ENCODE data around the gene LIG4.
"Not testable (repeated sequence)": the region's sequence is repeated elsewhere in the genome, so short reads cannot be mapped to it uniquely, and the experiment has no call there.

LIG4 gene

GRCh38 chr13:108215436-108215835 is at the start of gene LIG4:
LIG4 (minus strand) TSS chr13:108215536; CDS start chr13:108211268, 4,268 bp downstream.
- Mint-ChIP-seq H3K9me3 (no peaks in the 10 kb centered on the region), H3K36me3 (peaks cover 10% of the 10 kb centered on the region), H3K4me1 (peaks cover 31% of the 10 kb centered on the region), H3K27ac (peak within 1 kb of the TSS; percentile 91), H3K4me3 (peak within 1 kb of the TSS; percentile 97), H3K27me3 (no peaks in the 10 kb centered on the region)
- DNase-seq (ENCODE audit: low spot score in 2 of 2): peak; percentile 87 to 89
- peak; percentile 72 for ATAC-seq (ENCODE audit: low read depth)

DNA sequence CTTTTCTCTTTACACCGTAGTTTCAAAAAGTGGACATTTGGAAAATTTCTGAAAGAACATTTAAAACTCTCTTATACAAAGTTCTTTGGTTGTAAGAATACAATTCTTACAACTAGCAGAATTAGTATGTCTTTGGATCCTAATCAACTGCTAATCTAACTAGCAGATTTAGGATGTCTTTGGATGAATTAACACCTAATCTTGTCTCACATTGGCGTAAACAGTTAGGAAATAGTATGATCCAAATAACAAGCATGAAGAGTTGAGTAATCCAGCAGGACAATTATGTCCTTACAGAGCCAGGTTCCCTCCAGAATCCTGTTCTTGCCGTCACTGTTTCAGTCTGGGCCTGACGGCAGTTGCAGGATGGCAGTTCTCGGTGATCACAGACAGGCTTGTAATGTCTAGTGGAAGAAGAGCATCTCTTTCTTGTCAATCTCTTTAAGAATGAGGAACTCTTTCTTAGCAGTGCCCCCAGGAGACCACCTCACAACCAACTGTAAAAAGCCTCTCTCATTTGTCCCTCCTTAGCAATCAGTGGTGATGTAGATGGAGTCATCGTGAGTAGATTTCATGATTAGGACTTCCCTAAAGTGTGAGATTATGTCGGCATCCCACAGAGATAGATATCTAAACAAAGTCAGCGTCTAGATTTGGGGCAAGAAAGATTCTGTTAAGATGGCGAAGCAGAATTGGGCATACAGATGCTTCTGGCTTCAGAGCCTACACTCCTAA is 48.5 kb upstream of the LIG4 start:
- Mint-ChIP-seq H3K27ac (no peak overlapping the region), H3K4me3 (no peak overlapping the region), H3K27me3 (no peaks in the 10 kb centered on the region), H3K36me3 (peaks cover 5% of the 10 kb centered on the region), H3K9me3 (no peaks in the 10 kb centered on the region), H3K4me1 (peaks cover 12% of the 10 kb centered on the region)
- no peak for ATAC-seq (ENCODE audit: low read depth)
- DNase-seq (ENCODE audit: low spot score in 2 of 2): no peak

DNA sequence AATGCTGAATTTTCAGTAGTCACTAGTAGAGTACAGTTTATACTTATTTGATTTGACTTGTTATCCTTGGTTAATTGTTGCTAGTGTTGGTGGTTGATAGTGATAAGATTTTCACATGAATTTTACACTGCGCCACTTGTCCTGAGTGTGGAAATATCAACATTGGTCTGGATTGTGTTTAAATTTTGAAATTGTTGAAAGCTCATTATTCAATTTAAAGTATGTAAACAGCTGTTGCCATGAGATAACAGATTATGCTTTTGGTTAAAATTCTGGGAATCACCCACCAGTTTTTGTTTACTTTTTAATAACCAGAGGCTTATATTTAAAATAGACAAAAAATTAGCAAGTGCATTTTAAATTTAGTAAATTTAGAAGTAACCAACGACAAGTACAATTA is 41.9 kb upstream of the LIG4 start:
- DNase-seq (ENCODE audit: low spot score in 2 of 2): no peak
- Mint-ChIP-seq H3K27ac (no peak overlapping the region), H3K27me3 (no peaks in the 10 kb centered on the region), H3K9me3 (no peaks in the 10 kb centered on the region), H3K4me1 (no peaks in the 10 kb centered on the region), H3K4me3 (no peak overlapping the region), H3K36me3 (peaks cover 8% of the 10 kb centered on the region)
- ATAC-seq (ENCODE audit: low read depth): no peak

- H3K4me3 Mint-ChIP-seq: no peak overlapping the region
- H3K9me3 Mint-ChIP-seq: peaks cover 21% of the 10 kb centered on the region
- no peaks in the 10 kb centered on the region for H3K27me3 Mint-ChIP-seq
- DNase-seq (ENCODE audit: low spot score in 2 of 2) (no peak), ATAC-seq (ENCODE audit: low read depth) (no peak)
- H3K4me1 Mint-ChIP-seq: no peaks in the 10 kb centered on the region
- peaks cover 9% of the 10 kb centered on the region for H3K36me3 Mint-ChIP-seq
- H3K27ac Mint-ChIP-seq: no peak overlapping the region
Observed at GRCh38 chr13:108249150-108249549, 33.8 kb upstream of the LIG4 start.

DNA sequence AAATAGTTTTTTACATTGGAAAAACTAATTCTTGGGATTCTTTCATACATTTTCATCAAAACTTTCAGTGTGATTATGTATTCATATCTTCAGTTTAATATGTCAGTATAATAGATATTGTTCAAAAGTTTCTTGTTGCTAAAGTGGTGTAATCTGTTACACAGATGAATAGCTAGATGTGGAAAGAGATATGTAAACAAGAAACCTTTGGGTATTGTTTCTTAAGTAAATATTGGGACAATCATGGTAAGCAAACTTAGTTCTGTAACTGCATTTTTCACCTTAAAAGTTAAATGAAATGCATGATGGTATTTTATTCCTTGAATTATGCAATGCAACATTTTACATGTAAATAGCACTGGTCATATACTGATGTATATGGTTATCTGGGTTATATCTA is 15.0 kb upstream of the LIG4 start:
- H3K27me3 Mint-ChIP-seq: no peaks in the 10 kb centered on the region
- no peaks in the 10 kb centered on the region for H3K9me3 Mint-ChIP-seq
- ATAC-seq (ENCODE audit: low read depth): no peak
- DNase-seq (ENCODE audit: low spot score in 2 of 2): no peak
- no peak overlapping the region for H3K4me3 Mint-ChIP-seq
- peaks cover 19% of the 10 kb centered on the region for H3K4me1 Mint-ChIP-seq
- H3K36me3 Mint-ChIP-seq: peaks cover 15% of the 10 kb centered on the region
- H3K27ac Mint-ChIP-seq: no peak overlapping the region

DNA sequence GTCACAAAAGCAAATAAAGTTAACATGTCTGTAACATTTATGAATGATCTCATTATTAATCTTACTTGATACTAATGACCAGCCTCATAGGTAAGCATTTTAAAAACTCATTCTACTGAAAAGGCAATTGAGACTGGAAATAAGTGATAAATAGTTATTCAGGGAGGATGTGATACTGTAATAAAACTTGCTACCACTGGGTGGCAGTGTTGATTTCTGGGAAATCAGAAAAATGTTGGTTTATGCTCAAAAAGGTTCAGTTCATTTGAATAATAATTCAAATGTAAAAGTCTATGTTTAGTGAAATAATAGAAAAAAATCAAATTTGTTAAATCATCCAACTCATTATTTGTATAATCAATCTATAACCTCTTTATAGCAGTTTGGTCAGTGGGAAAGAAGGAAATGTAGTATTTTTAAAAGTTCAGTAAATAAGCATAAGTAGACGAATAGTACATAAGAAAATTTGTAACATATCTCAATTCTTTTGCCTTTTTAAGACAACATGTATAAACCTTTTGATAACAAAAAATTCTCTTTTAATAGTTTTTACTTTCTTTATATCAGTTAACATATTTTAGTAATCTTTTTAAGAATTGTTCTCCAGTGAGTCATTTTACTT is 12.4 kb upstream of the LIG4 start:
- Mint-ChIP-seq H3K27ac (no peak overlapping the region), H3K27me3 (no peaks in the 10 kb centered on the region), H3K9me3 (no peaks in the 10 kb centered on the region), H3K4me3 (no peak overlapping the region), H3K4me1 (peaks cover 30% of the 10 kb centered on the region), H3K36me3 (peaks cover 12% of the 10 kb centered on the region)
- ATAC-seq (ENCODE audit: low read depth) (no peak), DNase-seq (ENCODE audit: low spot score in 2 of 2) (peak; percentile 27 to 41)

DNA sequence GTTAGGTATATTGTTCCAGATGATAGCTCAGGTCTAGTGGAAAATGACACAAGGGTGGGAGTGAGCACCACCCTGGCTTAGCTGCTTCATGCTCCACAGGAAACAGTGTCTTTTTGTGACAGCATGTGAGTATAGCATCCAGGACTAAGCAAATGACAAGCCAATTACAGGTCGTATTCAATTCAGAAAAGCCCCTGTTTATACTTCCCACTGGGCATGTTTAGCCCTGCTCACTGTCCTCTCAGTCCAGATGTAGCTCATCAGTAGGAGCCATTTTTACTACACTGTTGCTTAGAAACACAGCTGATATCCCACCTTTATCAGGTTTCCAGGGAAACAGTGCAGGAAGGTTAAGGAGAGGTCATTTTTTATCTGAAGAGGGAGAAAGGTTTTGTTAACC is 10.8 kb upstream of the LIG4 start:
- DNase-seq (ENCODE audit: low spot score in 2 of 2) (no peak), ATAC-seq (ENCODE audit: low read depth) (peak; percentile 37)
- peaks cover 12% of the 10 kb centered on the region for H3K36me3 Mint-ChIP-seq
- H3K4me1 Mint-ChIP-seq: peaks cover 32% of the 10 kb centered on the region
- no peaks in the 10 kb centered on the region for H3K9me3 Mint-ChIP-seq
- no peak overlapping the region for H3K4me3 Mint-ChIP-seq
- H3K27ac Mint-ChIP-seq: peak overlapping the region; percentile 8
- no peaks in the 10 kb centered on the region for H3K27me3 Mint-ChIP-seq

- H3K9me3 Mint-ChIP-seq: no peaks in the 10 kb centered on the region
- H3K36me3 Mint-ChIP-seq: peaks cover 12% of the 10 kb centered on the region
- ATAC-seq (ENCODE audit: low read depth) (no peak), DNase-seq (ENCODE audit: low spot score in 2 of 2) (no peak)
- H3K27ac Mint-ChIP-seq: peak overlapping the region; percentile 8
- H3K4me1 Mint-ChIP-seq: peaks cover 35% of the 10 kb centered on the region
- no peaks in the 10 kb centered on the region for H3K27me3 Mint-ChIP-seq
- no peak overlapping the region for H3K4me3 Mint-ChIP-seq
Observed at GRCh38 chr13:108225440-108225839, 10.1 kb upstream of the LIG4 start.

DNA sequence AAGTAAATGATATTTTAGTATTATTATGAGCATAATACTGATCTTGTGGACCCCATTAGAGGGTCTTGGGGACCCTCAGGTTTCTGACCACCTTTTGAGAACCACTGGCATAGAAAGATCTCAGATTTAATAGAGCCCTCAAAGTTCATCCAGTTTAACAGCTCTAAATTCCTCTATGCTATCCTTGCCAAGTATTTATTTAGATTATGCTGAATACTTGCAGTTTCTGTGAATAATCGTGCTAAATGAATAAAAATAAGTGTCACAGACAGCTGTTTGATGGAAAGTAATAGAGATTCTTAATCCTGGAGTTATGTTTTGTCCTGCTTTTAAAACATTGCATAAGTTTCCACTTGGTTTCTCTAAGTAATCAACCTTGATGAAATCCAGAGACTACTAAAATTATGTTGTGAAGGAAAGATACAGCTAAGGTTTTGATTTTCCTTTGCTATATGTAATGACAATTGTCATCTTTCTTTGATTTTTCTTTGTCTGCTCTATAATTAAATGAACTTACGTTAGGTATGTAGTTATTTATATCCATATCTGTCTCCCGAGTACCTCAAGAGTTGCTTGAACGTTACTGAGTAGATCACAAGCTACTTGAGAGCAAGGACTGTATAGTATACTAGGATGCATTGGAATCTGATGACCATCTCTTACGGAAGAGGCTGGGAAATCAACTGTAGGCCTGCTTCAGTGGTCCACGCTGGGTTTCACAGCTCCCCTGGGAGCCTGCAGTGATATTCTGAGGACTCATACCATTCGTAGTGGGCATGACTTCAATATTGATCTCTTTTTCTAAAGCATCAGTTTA is 8.6 kb upstream of the LIG4 start:
- ATAC-seq (ENCODE audit: low read depth): no peak
- Mint-ChIP-seq H3K4me3 (no peak overlapping the region), H3K36me3 (no peaks in the 10 kb centered on the region), H3K9me3 (no peaks in the 10 kb centered on the region), H3K27ac (no peak overlapping the region), H3K4me1 (peaks cover 38% of the 10 kb centered on the region), H3K27me3 (no peaks in the 10 kb centered on the region)
- DNase-seq (ENCODE audit: low spot score in 2 of 2): no peak

DNA sequence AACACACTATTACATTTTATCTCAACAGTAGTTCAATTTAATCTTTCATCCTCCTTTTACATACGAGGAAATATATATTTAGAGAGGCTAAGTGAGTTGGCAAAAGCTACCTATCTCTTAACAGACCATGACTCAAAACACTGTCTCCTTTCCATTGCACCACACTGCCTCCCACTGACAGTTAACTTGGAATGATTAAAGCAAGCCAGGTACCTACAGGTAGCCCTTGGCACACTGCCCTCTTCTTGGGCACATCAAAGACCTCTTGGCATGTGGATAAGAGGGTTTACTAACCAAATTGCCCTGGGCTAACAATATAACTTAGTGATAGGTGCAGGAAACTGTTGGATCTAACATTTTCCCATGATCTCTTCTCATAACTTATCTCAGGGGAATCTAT is 4.7 kb upstream of the LIG4 start:
- Mint-ChIP-seq H3K36me3 (no peaks in the 10 kb centered on the region), H3K27ac (peak overlapping the region; percentile 97), H3K4me3 (peak overlapping the region; percentile 18), H3K9me3 (no peaks in the 10 kb centered on the region), H3K27me3 (no peaks in the 10 kb centered on the region), H3K4me1 (peaks cover 23% of the 10 kb centered on the region)
- ATAC-seq (ENCODE audit: low read depth) (no peak), DNase-seq (ENCODE audit: low spot score in 2 of 2) (no peak)

GRCh38 chr13:108218044-108218974 is 3.0 kb upstream of the LIG4 start, which contains the start of gene ABHD13:
ABHD13 (plus strand) TSS chr13:108218392; CDS start chr13:108229219, 10,827 bp downstream.
- Mint-ChIP-seq H3K27ac (peak within 1 kb of the TSS; percentile 97), H3K36me3 (no peaks in the 10 kb centered on the region), H3K9me3 (no peaks in the 10 kb centered on the region), H3K4me1 (peaks cover 27% of the 10 kb centered on the region), H3K4me3 (peak within 1 kb of the TSS; percentile 98), H3K27me3 (no peaks in the 10 kb centered on the region)
- ATAC-seq (ENCODE audit: low read depth) (peak; percentile 65), DNase-seq (ENCODE audit: low spot score in 2 of 2) (peak; percentile 88 to 92)

GRCh38 chr13:108217307-108218043 is 2.1 kb upstream of the LIG4 start:
- H3K4me1 Mint-ChIP-seq: peaks cover 30% of the 10 kb centered on the region

More at GRCh38 chr13:108217307-108218043, 2.1 kb upstream of the LIG4 start:
- H3K36me3 Mint-ChIP-seq; ATAC-seq (ENCODE audit: low read depth); DNase-seq (ENCODE audit: low spot score in 2 of 2); H3K9me3 Mint-ChIP-seq; H3K27me3 Mint-ChIP-seq: not testable (repeated sequence)
- peak overlapping the region; percentile 97 for H3K27ac Mint-ChIP-seq
- peak overlapping the region; percentile 98 for H3K4me3 Mint-ChIP-seq
